Mesenchymal stem cell (in vitro differentiated cells and primary cell): Measurements from ENCODE around the gene EN2.
A peak's percentile ranks its signal among the peaks of the same experiment; 100 is the strongest.

ENCODE experiments used
- DNase-seq: peaks from one replicate; pipeline ENCODE4 v3.0.0-alpha.2; 2013
- H2AFZ ChIP-seq: one replicate; pipeline ENCODE4 v1.6.1; 2013; ENCODE audit warnings: low read depth, mild to moderate bottlenecking, control low read depth, inconsistent platforms, low read length, moderate library complexity
- H2AK5ac ChIP-seq: 2 replicates; pipeline ENCODE4 v1.6.1; 2013; ENCODE audit warnings: low read length, moderate library complexity, mild to moderate bottlenecking, inconsistent platforms; ENCODE audit not compliant: severe bottlenecking
- H2BK120ac ChIP-seq: one replicate; pipeline ENCODE4 v1.6.1; 2013; ENCODE audit warnings: low read depth, mild to moderate bottlenecking, inconsistent platforms, low read length, moderate library complexity
- H2BK12ac ChIP-seq, 2 experiments: one replicate each; pipeline ENCODE4 v1.6.1; 2013; ENCODE audit warnings: inconsistent platforms in 2 of 2, low read length in 2 of 2, mild to moderate bottlenecking in 2 of 2, moderate library complexity in 2 of 2, control low read depth in 1 of 2
- H2BK15ac ChIP-seq: one replicate; pipeline ENCODE4 v1.6.1; 2013; ENCODE audit warnings: mild to moderate bottlenecking, low read depth, inconsistent platforms; ENCODE audit not compliant: poor library complexity, severe bottlenecking
- H2BK5ac ChIP-seq: 2 replicates; pipeline ENCODE4 v1.6.1; 2013; ENCODE audit warnings: low read depth, mild to moderate bottlenecking, low read length, control low read depth, inconsistent platforms; ENCODE audit not compliant: poor library complexity, severe bottlenecking
- H3K14ac ChIP-seq, 2 experiments: one replicate each; pipeline ENCODE4 v1.6.1; 2013; ENCODE audit warnings: inconsistent platforms in 2 of 2, low read length in 2 of 2, control low read depth in 1 of 2, mild to moderate bottlenecking in 1 of 2, moderate library complexity in 1 of 2
- H3K18ac ChIP-seq, 2 experiments: one replicate each; pipeline ENCODE4 v1.6.1; 2013; ENCODE audit warnings: inconsistent platforms in 2 of 2, low read length in 2 of 2, control low read depth in 1 of 2, low read depth in 1 of 2, mild to moderate bottlenecking in 1 of 2
- H3K23ac ChIP-seq, 2 experiments: one replicate each; pipeline ENCODE4 v1.6.1; 2013; ENCODE audit warnings: inconsistent platforms in 2 of 2, low read length in 2 of 2, mild to moderate bottlenecking in 2 of 2, moderate library complexity in 2 of 2, control low read depth in 1 of 2
- H3K27ac ChIP-seq: 2 replicates; pipeline ENCODE4 v1.5.1; 2013; ENCODE audit warnings: mild to moderate bottlenecking, moderate library complexity, low read length, control low read depth, inconsistent platforms; ENCODE audit not compliant: poor library complexity, severe bottlenecking
- H3K27me3 ChIP-seq, 2 experiments: 2 replicates each; pipeline versions ENCODE4 v1.6.1 to v1.7.0; 2013; ENCODE audit warnings: low read length in 2 of 2, mild to moderate bottlenecking in 2 of 2, moderate library complexity in 2 of 2, control low read depth in 1 of 2, inconsistent platforms in 1 of 2; ENCODE audit not compliant: control insufficient read depth in 1 of 2, insufficient read depth in 1 of 2
- H3K36me3 ChIP-seq, 2 experiments: 2 replicates each; pipeline versions ENCODE4 v1.6.1 to v1.7.0; 2013; ENCODE audit warnings: low read length in 2 of 2, control low read depth in 1 of 2, inconsistent platforms in 1 of 2, low read depth in 1 of 2, mild to moderate bottlenecking in 1 of 2; ENCODE audit not compliant: insufficient read depth in 2 of 2, control insufficient read depth in 1 of 2
- H3K4ac ChIP-seq, 2 experiments: one replicate each; pipeline ENCODE4 v1.6.1; 2013; ENCODE audit warnings: inconsistent platforms in 2 of 2, low read length in 2 of 2, mild to moderate bottlenecking in 2 of 2, moderate library complexity in 2 of 2, control low read depth in 1 of 2, low read depth in 1 of 2
- H3K4me1 ChIP-seq: 2 replicates; pipeline ENCODE4 v1.6.1; 2013; ENCODE audit warnings: low read depth, low read length, control low read depth; ENCODE audit not compliant: control insufficient read depth, insufficient read depth
- H3K4me2 ChIP-seq: 2 replicates; pipeline ENCODE4 v1.6.1; 2013; ENCODE audit warnings: low read length, mild to moderate bottlenecking, inconsistent platforms; ENCODE audit not compliant: poor library complexity, severe bottlenecking
- H3K4me3 ChIP-seq, 2 experiments: 2 replicates each; pipeline versions ENCODE4 v1.5.1 to v1.7.0; 2013; ENCODE audit warnings: low read length in 2 of 2, mild to moderate bottlenecking in 2 of 2, control low read depth in 1 of 2, low read depth in 1 of 2; ENCODE audit not compliant: insufficient read depth in 1 of 2
- H3K79me1 ChIP-seq: replicated peaks from 2 replicates; pipeline ENCODE4 v1.6.1; 2013; ENCODE audit warnings: mild to moderate bottlenecking, control low read depth, low read length, inconsistent platforms; ENCODE audit not compliant: poor library complexity, severe bottlenecking
- H3K9ac ChIP-seq: 2 replicates; pipeline ENCODE4 v1.7.0; 2013; ENCODE audit warnings: mild to moderate bottlenecking, low read length, moderate library complexity
- H3K9me3 ChIP-seq: 2 replicates; pipeline ENCODE4 v1.7.0; 2013; ENCODE audit warnings: mild to moderate bottlenecking, low read length; ENCODE audit not compliant: control insufficient read depth
- H4K8ac ChIP-seq: one replicate; pipeline ENCODE4 v1.6.1; 2013; ENCODE audit warnings: inconsistent platforms, mild to moderate bottlenecking, low read length, moderate library complexity
- H4K91ac ChIP-seq: one replicate; pipeline ENCODE4 v1.6.1; 2013; ENCODE audit warnings: mild to moderate bottlenecking, low read length, inconsistent platforms
- WGBS: methylation state at CpG from one replicate; pipeline ENCODE4 v1.1.7; 2013; ENCODE audit warnings: mixed read lengths; 5-methylcytosine and 5-hydroxymethylcytosine counted together

Gene EN2

GRCh38 chr7:155455132-155455693 lies 2.7 kb upstream of the EN2 start:
- Histone ChIP-seq H2BK12ac (no peak overlapping the region), H3K27me3 (peaks cover 82 to 90% of the 10 kb centered on the region in 2 experiments), H4K8ac (no peak overlapping the region), H3K23ac (no peak overlapping the region), H3K27ac (no peak overlapping the region), H2AFZ (no peak overlapping the region), H3K4ac (no peak overlapping the region), H3K9me3 (peaks cover 6% of the 10 kb centered on the region), H3K14ac (no peak overlapping the region), H3K18ac (no peak overlapping the region), H3K4me1 (peaks cover 36% of the 10 kb centered on the region), H3K36me3 (no peaks in the 10 kb centered on the region), H3K9ac (no peak overlapping the region), H3K79me1 (no peaks in the 10 kb centered on the region), H3K4me2 (no peak overlapping the region), H2BK15ac (no peak overlapping the region), H2AK5ac (no peak overlapping the region), H2BK120ac (no peak overlapping the region), H2BK5ac (no peak overlapping the region), H3K4me3 (no peak overlapping the region), H4K91ac (no peak overlapping the region)
- WGBS, result under 1% methylated on average over 15 of the region's 15 CpGs
- DNase-seq, result no peak

GRCh38 chr7:155455776-155456737 lies 1.9 kb upstream of the EN2 start:
- Histone ChIP-seq H2BK12ac (no peak overlapping the region), H3K27me3 (peaks cover 82 to 90% of the 10 kb centered on the region in 2 experiments), H3K23ac (no peak overlapping the region), H3K4me3 (peak overlapping the region in 1 of 2 experiments; percentile 75), H3K27ac (no peak overlapping the region), H2AK5ac (no peak overlapping the region), H4K91ac (no peak overlapping the region), H3K4me2 (no peak overlapping the region), H2BK15ac (no peak overlapping the region), H3K79me1 (no peaks in the 10 kb centered on the region), H3K14ac (no peak overlapping the region), H3K36me3 (no peaks in the 10 kb centered on the region), H4K8ac (no peak overlapping the region), H2BK5ac (no peak overlapping the region), H2BK120ac (no peak overlapping the region), H3K4me1 (peaks cover 34% of the 10 kb centered on the region), H2AFZ (no peak overlapping the region), H3K9me3 (peaks cover 6% of the 10 kb centered on the region), H3K4ac (no peak overlapping the region), H3K18ac (no peak overlapping the region), H3K9ac (no peak overlapping the region)
- DNase-seq, result no peak
- WGBS, result 5% methylated on average over 27 of the region's 27 CpGs

GRCh38 chr7:155456738-155457543 lies 988 bp upstream of the EN2 start:
- no peak overlapping the region for H2AFZ ChIP-seq
- peaks cover 82 to 90% of the 10 kb centered on the region in 2 experiments for H3K27me3 ChIP-seq
- no peak overlapping the region for H3K27ac ChIP-seq
- no peaks in the 10 kb centered on the region for H3K36me3 ChIP-seq
- no peak overlapping the region for H3K18ac ChIP-seq
- H2AK5ac ChIP-seq, result no peak overlapping the region
- peaks cover 34% of the 10 kb centered on the region for H3K4me1 ChIP-seq
- no peak overlapping the region for H3K4ac ChIP-seq
- peak overlapping the region; percentile 43 to 75 for H3K4me3 ChIP-seq
- peaks cover 4% of the 10 kb centered on the region for H3K9me3 ChIP-seq
- no peaks in the 10 kb centered on the region for H3K79me1 ChIP-seq
- 1% methylated on average over 60 of the region's 69 CpGs for WGBS
- no peak overlapping the region for H2BK15ac ChIP-seq
- H3K4me2 ChIP-seq, result peak overlapping the region; percentile 86
- no peak overlapping the region for H2BK12ac ChIP-seq
- H3K23ac ChIP-seq, result no peak overlapping the region
- H2BK120ac ChIP-seq, result no peak overlapping the region
- no peak overlapping the region for H2BK5ac ChIP-seq
- no peak overlapping the region for H4K91ac ChIP-seq
- no peak overlapping the region for H3K14ac ChIP-seq
- peak; percentile 39 for DNase-seq
- no peak overlapping the region for H4K8ac ChIP-seq
- H3K9ac ChIP-seq, result no peak overlapping the region
